ENCODE measurements around the gene PHF12.

PHF12 gene

GRCh38 chr17:28985950-28986713, 34.8 kb upstream of the PHF12 start:
- TF ChIP-seq CTCF (IDR thresholded peaks at IDR 0.05; ENCODE audit: insufficient read depth, low read depth, low read length, missing control alignments) = no peak
- no peak for DNase-seq (ENCODE audit: low read depth)
- no peak overlapping the region for H3K4me3 ChIP-seq (ENCODE audit: low read length)

- no peak overlapping the region for H3K4me3 ChIP-seq (ENCODE audit: low read length)
- no peak for DNase-seq (ENCODE audit: low read depth)
- TF ChIP-seq CTCF (IDR thresholded peaks at IDR 0.05; ENCODE audit: insufficient read depth, low read depth, low read length, missing control alignments) = no peak
These were observed 32.2 kb upstream of the PHF12 start for GRCh38 chr17:28983286-28984230.

GRCh38 chr17:28982131-28982793, 30.9 kb upstream of the PHF12 start:
- no peak for TF ChIP-seq CTCF (IDR thresholded peaks at IDR 0.05; ENCODE audit: insufficient read depth, low read depth, low read length, missing control alignments)
- no peak overlapping the region for H3K4me3 ChIP-seq (ENCODE audit: low read length)
- DNase-seq (ENCODE audit: low read depth) = no peak

GRCh38 chr17:28978356-28978964, 27.1 kb upstream of the PHF12 start:
- H3K4me3 ChIP-seq (ENCODE audit: low read length) = no peak overlapping the region
- TF ChIP-seq CTCF (IDR thresholded peaks at IDR 0.05; ENCODE audit: insufficient read depth, low read depth, low read length, missing control alignments) = no peak
- no peak for DNase-seq (ENCODE audit: low read depth)

GRCh38 chr17:28977659-28978355, 26.5 kb upstream of the PHF12 start:
- no peak for DNase-seq (ENCODE audit: low read depth)
- H3K4me3 ChIP-seq (ENCODE audit: low read length) = no peak overlapping the region
- TF ChIP-seq CTCF (IDR thresholded peaks at IDR 0.05; ENCODE audit: insufficient read depth, low read depth, low read length, missing control alignments) = no peak

GRCh38 chr17:28975646-28976045, 24.3 kb upstream of the PHF12 start:
- no peak overlapping the region for H3K4me3 ChIP-seq (ENCODE audit: low read length)
- TF ChIP-seq CTCF (IDR thresholded peaks at IDR 0.05; ENCODE audit: insufficient read depth, low read depth, low read length, missing control alignments) = no peak
- no peak for DNase-seq (ENCODE audit: low read depth)
